ENCODE data around the gene SYT2.

The SYT2 gene

DNA sequence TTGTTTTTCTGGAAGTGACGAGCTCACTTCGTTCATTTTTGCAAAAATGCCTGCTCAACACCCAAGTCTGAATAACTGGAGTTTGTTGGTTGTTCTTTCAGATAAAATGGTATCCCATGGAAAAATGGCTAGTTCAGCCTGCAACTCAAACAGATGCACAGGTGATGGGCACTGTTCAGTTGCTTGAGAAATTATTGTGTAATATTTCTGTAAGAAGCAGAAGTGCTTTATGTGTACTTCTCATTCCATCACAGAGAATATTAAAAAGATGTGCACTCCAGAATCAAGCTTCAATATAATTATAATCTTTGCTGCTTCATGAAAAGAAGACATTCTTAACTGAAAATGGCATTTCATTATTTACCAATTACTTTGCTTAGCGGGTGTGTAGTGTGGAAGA, 9.1 kb downstream of the SYT2 start:
- H3K9ac ChIP-seq (ENCODE audit: low read length): no peak overlapping the region
- no peaks in the 10 kb centered on the region for H3K9me3 ChIP-seq (ENCODE audit: control insufficient read depth, low read length)
- peaks cover 23% of the 10 kb centered on the region for H3K27me3 ChIP-seq (ENCODE audit: control insufficient read depth, insufficient read depth, low read length)
- H3K4me3 ChIP-seq (ENCODE audit: low read length): no peak overlapping the region
- H3K36me3 ChIP-seq (ENCODE audit: control insufficient read depth, insufficient read depth, low read length): no peaks in the 10 kb centered on the region
- H3K4me1 ChIP-seq (ENCODE audit: control insufficient read depth, insufficient read depth, low read length): peaks cover 10% of the 10 kb centered on the region

DNA sequence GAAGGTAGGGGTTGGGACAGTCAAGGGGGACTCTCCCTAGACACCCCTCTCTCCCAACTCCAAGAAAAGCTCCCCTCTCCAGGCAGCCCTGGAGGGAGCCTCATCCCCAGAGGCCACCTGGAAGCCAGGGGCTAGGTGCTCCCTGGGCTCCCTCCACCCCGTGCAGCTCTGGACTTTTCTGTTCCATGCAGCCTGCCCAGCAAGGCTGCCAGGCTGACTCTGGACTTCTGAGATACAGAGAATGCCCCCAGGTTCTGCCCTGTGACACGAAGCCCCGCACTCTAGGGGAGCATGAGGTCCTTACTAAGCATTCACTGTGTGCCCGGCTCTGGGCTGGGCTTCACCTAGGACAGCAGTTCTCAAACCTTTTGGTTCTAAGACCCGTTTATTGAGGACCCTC, 10.2 kb downstream of the SYT2 start:
- Histone ChIP-seq H3K9ac (ENCODE audit: low read length) (no peak overlapping the region), H3K4me3 (ENCODE audit: low read length) (no peak overlapping the region), H3K27me3 (ENCODE audit: control insufficient read depth, insufficient read depth, low read length) (peaks cover 14% of the 10 kb centered on the region), H3K4me1 (ENCODE audit: control insufficient read depth, insufficient read depth, low read length) (peaks cover 10% of the 10 kb centered on the region), H3K9me3 (ENCODE audit: control insufficient read depth, low read length) (no peaks in the 10 kb centered on the region), H3K36me3 (ENCODE audit: control insufficient read depth, insufficient read depth, low read length) (no peaks in the 10 kb centered on the region)

DNA sequence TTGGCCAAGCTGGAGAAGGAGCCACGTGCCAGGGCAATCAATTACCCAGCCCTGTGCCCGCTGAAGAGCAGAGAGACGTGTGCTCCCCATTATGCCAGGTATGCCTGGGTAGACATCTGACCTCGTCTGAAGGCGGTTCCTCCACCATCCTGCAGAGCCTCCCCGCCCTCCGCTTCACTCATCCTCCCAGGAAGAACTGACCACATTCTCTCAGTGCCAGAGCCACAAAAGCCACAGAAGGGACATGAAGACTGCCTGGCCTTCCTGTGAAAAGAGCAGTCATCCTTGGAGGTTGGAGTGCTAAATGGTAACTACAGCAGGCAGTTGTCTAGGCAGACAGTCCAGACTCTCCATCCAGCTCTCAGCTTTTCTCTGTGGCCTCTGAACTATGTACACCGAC, 12.0 kb downstream of the SYT2 start:
- H3K9ac ChIP-seq (ENCODE audit: low read length): no peak overlapping the region
- peaks cover 11% of the 10 kb centered on the region for H3K27me3 ChIP-seq (ENCODE audit: control insufficient read depth, insufficient read depth, low read length)
- no peaks in the 10 kb centered on the region for H3K36me3 ChIP-seq (ENCODE audit: control insufficient read depth, insufficient read depth, low read length)
- no peak overlapping the region for H3K4me3 ChIP-seq (ENCODE audit: low read length)
- no peaks in the 10 kb centered on the region for H3K9me3 ChIP-seq (ENCODE audit: control insufficient read depth, low read length)
- peaks cover 10% of the 10 kb centered on the region for H3K4me1 ChIP-seq (ENCODE audit: control insufficient read depth, insufficient read depth, low read length)

DNA sequence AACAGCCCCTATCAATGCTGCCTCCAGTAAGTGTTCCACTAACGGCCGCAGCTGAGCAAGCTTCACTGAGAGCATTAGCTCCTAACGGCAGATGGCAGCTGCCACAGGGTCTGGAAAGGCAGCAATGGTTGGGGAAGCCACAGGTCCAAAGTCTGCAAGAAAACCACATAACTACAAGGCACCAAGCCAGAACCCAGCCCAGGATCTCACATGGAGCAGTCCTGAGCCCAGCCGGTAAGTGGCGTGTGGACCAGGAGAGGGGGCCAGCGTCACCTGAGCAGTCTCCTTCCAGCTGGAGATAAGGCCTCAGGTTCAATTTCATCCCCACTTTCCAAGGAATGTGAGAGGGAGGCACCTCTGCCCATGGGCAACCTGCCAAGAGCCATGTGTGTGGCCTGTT, 13.2 kb downstream of the SYT2 start:
- H3K36me3 ChIP-seq (ENCODE audit: control insufficient read depth, insufficient read depth, low read length): no peaks in the 10 kb centered on the region
- H3K4me1 ChIP-seq (ENCODE audit: control insufficient read depth, insufficient read depth, low read length): peaks cover 10% of the 10 kb centered on the region
- no peak overlapping the region for H3K9ac ChIP-seq (ENCODE audit: low read length)
- no peaks in the 10 kb centered on the region for H3K9me3 ChIP-seq (ENCODE audit: control insufficient read depth, low read length)
- H3K27me3 ChIP-seq (ENCODE audit: control insufficient read depth, insufficient read depth, low read length): peaks cover 4% of the 10 kb centered on the region
- H3K4me3 ChIP-seq (ENCODE audit: low read length): no peak overlapping the region

DNA sequence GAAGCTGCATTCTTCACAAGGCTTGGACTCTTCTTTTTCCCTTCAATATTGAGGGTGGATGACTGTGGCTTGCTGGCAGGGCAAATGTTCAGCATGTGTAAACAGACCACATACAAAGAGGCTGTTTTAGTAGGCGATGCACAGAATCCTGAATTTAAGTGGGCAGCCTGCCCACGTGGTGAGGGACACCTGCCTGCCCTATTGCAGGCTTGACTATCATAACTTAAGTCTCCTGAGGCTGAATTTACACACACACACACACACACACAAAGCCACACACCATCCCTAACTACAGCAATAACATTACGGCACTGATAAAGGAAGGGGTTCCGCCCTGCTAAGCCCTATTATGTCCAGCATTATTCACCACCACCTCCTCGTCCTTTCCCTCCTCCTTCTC, 15.9 kb downstream of the SYT2 start:
- Histone ChIP-seq H3K4me3 (ENCODE audit: low read length) (no peak overlapping the region), H3K36me3 (ENCODE audit: control insufficient read depth, insufficient read depth, low read length) (no peaks in the 10 kb centered on the region), H3K27me3 (ENCODE audit: control insufficient read depth, insufficient read depth, low read length) (peaks cover 3% of the 10 kb centered on the region), H3K9me3 (ENCODE audit: control insufficient read depth, low read length) (no peaks in the 10 kb centered on the region), H3K4me1 (ENCODE audit: control insufficient read depth, insufficient read depth, low read length) (peaks cover 10% of the 10 kb centered on the region), H3K9ac (ENCODE audit: low read length) (no peak overlapping the region)

DNA sequence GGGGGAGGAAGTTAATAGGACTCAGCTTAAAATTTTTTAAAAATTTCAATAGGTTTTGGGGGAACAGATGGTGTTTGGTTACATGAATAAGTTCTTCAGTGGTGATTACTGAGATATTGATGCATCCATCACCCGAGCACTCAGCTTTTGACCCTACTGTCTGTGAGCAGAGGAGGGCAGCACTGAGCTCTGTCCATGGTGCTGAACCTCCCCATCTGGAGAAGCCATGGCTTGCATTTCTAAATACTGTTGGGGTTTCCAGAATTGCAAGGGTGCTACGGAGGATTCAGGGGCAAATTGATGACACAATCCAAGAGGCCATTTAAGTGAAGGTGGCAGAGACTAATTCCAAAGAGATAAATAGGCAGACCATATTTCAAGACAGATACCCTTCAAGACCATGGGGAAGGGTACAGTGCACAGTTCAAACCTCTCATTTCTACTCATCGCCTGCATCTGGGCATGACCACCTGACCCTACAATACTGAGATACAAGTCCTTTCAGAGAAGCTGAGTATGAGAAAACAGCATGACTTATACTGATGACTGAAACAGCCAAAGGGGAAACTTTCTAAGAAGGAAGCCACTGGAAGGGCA, 17.2 kb downstream of the SYT2 start:
- Histone ChIP-seq H3K9me3 (ENCODE audit: control insufficient read depth, low read length) (no peaks in the 10 kb centered on the region), H3K36me3 (ENCODE audit: control insufficient read depth, insufficient read depth, low read length) (no peaks in the 10 kb centered on the region), H3K27me3 (ENCODE audit: control insufficient read depth, insufficient read depth, low read length) (peaks cover 3% of the 10 kb centered on the region), H3K4me3 (ENCODE audit: low read length) (no peak overlapping the region), H3K9ac (ENCODE audit: low read length) (no peak overlapping the region), H3K4me1 (ENCODE audit: control insufficient read depth, insufficient read depth, low read length) (peaks cover 10% of the 10 kb centered on the region)

DNA sequence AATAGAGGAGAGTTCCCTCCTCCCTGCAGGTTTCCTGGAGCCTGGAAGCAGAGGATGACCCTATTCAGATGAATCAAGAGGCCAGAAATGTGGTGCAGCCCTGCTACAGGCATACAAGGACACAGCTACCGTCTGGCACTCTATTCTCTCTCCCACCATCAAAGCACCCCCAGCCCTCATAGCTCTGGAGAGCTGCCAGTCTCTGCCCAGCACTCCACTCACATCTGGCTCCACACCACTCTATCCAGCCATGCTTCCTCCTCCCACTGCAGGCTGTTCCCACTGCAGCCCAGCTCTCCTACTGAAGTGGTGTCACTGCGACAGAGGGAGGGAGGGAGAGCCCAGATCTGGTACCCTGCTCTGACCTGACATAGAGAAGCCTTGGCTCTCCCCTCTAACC, 18.4 kb downstream of the SYT2 start:
- Histone ChIP-seq H3K9ac (ENCODE audit: low read length) (no peak overlapping the region), H3K4me3 (ENCODE audit: low read length) (no peak overlapping the region), H3K9me3 (ENCODE audit: control insufficient read depth, low read length) (no peaks in the 10 kb centered on the region), H3K36me3 (ENCODE audit: control insufficient read depth, insufficient read depth, low read length) (no peaks in the 10 kb centered on the region), H3K4me1 (ENCODE audit: control insufficient read depth, insufficient read depth, low read length) (peaks cover 4% of the 10 kb centered on the region), H3K27me3 (ENCODE audit: control insufficient read depth, insufficient read depth, low read length) (peaks cover 3% of the 10 kb centered on the region)

DNA sequence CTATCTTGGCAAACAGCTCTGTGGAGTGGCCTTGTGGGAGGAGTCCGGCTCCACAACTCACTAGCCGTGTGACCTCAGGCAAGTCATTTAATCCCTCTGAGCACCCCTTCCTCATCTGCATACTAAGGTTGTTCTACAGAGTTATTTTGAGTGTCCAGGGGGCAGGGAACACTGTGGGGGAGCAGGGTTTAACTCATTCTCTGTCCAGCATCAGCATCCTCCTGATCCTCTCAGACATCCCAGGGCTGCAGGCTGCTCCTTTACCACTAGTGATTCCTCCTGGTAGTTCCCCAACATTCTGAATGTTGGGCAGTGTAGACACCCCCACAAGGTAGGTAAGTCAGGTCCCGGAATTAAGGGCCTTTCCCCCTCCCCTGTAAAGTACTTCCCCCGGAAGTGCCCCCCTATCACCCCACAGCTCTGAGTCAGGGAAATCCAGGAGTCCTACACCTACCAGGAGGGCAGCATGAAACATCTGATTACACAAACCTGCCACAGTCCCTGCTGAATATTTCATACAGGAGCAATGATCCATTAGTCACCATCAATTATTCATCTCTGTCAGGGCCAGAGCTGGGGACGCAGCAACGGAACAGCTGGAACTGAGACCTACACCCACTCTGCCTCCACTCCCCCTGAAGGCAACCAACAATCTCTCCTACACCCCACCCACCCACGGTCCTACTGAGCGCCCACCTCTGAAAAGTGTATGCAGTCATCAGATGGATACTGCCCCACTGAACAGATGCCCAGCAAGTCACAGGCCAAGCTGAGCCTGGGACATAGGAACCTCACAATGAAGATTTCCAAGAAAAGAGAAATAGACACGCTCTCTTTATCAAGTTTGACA, 20.5 kb downstream of the SYT2 start:
- Histone ChIP-seq H3K27me3 (ENCODE audit: control insufficient read depth, insufficient read depth, low read length) (peaks cover 7% of the 10 kb centered on the region), H3K9ac (ENCODE audit: low read length) (no peak overlapping the region)

DNA sequence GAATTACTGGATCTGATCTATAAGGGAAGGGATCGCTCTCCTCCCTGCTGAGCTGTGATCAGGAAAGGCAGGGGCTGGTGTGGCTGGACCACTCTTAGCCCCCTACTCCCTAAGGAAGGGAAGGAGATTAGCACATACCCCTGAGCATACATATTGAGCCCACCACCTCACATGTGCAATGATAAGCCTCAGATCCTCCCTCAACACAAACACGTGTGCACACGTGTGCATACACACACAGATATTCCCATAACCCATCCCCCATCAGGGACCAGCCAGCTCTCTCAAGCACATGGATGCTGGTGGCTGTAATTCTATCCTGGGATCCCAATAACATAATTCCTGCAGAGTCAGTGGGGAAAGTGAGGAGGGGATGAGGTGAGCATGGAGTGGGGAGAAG, 21.2 kb downstream of the SYT2 start:
- Histone ChIP-seq H3K9me3 (ENCODE audit: control insufficient read depth, low read length) (no peaks in the 10 kb centered on the region), H3K4me1 (ENCODE audit: control insufficient read depth, insufficient read depth, low read length) (no peaks in the 10 kb centered on the region), H3K9ac (ENCODE audit: low read length) (no peak overlapping the region), H3K36me3 (ENCODE audit: control insufficient read depth, insufficient read depth, low read length) (no peaks in the 10 kb centered on the region), H3K4me3 (ENCODE audit: low read length) (no peak overlapping the region), H3K27me3 (ENCODE audit: control insufficient read depth, insufficient read depth, low read length) (peaks cover 8% of the 10 kb centered on the region)

More for the DNA sequence above, 20.5 kb downstream of the SYT2 start:
- Histone ChIP-seq H3K36me3 (ENCODE audit: control insufficient read depth, insufficient read depth, low read length) (no peaks in the 10 kb centered on the region), H3K4me1 (ENCODE audit: control insufficient read depth, insufficient read depth, low read length) (no peaks in the 10 kb centered on the region), H3K4me3 (ENCODE audit: low read length) (no peak overlapping the region), H3K9me3 (ENCODE audit: control insufficient read depth, low read length) (no peaks in the 10 kb centered on the region)

DNA sequence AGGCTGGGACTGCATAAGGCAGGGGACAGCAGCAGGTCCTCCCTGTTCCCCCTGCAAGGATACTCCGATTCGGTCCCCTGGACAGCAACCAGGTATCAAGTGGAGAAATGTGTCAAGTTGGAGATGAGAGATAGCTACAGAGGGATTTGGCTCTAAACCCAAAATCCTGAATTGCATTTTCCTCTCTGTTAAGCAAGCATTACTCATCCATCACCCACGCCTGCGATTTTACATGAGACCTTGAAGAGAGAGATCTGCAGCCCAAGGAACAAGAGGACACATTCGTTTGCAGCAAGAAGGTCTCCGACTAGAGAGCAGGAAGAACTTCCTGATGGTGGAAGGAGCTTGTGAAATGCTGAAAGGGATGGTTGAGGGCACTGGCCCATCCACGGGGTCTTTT, 21.9 kb downstream of the SYT2 start:
- Histone ChIP-seq H3K9ac (ENCODE audit: low read length) (no peak overlapping the region), H3K36me3 (ENCODE audit: control insufficient read depth, insufficient read depth, low read length) (no peaks in the 10 kb centered on the region), H3K4me1 (ENCODE audit: control insufficient read depth, insufficient read depth, low read length) (no peaks in the 10 kb centered on the region), H3K9me3 (ENCODE audit: control insufficient read depth, low read length) (no peaks in the 10 kb centered on the region), H3K4me3 (ENCODE audit: low read length) (no peak overlapping the region), H3K27me3 (ENCODE audit: control insufficient read depth, insufficient read depth, low read length) (peaks cover 6% of the 10 kb centered on the region)

DNA sequence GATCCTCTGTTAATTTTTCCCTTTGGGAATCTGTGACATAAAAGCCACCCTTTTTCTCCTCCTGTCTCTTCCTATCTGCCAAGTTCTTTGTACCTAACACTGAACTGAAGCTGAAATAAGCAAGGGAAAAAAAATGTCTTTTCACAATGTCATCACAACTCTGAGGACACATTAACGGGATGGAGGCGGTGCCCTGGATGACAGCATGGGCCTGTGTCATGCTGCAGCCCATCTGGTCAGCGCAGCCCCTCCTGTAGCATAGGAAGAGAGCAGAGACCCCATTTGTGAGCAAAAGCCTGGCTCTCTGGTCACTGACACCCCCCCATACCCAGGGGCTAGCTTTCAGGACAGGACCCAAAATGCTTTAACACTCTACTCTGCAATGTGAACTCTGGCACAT, 22.5 kb downstream of the SYT2 start:
- Histone ChIP-seq H3K27me3 (ENCODE audit: control insufficient read depth, insufficient read depth, low read length) (peaks cover 6% of the 10 kb centered on the region), H3K4me1 (ENCODE audit: control insufficient read depth, insufficient read depth, low read length) (no peaks in the 10 kb centered on the region)

DNA sequence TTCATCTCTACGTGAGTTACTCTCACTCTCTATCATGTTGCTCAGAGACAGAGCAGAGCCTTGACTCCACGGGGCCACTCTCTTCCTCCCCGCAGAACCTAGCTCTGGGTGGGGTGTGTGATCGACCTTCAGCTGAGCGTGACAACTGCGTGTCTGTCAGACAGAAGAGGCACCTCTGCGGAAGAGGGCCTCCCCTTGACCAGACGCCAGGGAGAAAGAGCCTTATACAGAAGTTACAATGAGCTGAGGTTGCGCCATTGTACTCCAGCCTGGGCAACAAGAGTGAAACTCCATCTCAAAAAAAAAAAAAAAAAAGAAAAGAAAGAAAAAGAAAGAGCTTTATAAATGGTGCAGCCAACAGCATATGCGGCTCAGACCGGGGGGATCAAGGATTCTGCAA, 22.9 kb downstream of the SYT2 start:
- Histone ChIP-seq H3K4me1 (ENCODE audit: control insufficient read depth, insufficient read depth, low read length) (no peaks in the 10 kb centered on the region), H3K9ac (ENCODE audit: low read length) (no peak overlapping the region), H3K9me3 (ENCODE audit: control insufficient read depth, low read length) (no peaks in the 10 kb centered on the region), H3K36me3 (ENCODE audit: control insufficient read depth, insufficient read depth, low read length) (no peaks in the 10 kb centered on the region), H3K27me3 (ENCODE audit: control insufficient read depth, insufficient read depth, low read length) (peaks cover 6% of the 10 kb centered on the region), H3K4me3 (ENCODE audit: low read length) (no peak overlapping the region)

More for the DNA sequence above, 22.5 kb downstream of the SYT2 start:
- Histone ChIP-seq H3K36me3 (ENCODE audit: control insufficient read depth, insufficient read depth, low read length) (no peaks in the 10 kb centered on the region), H3K4me3 (ENCODE audit: low read length) (no peak overlapping the region), H3K9ac (ENCODE audit: low read length) (no peak overlapping the region), H3K9me3 (ENCODE audit: control insufficient read depth, low read length) (no peaks in the 10 kb centered on the region)
